HG02798 (cell line): ENCODE results near the gene CDH12.
"Not testable (repeated sequence)": the region's sequence is repeated elsewhere in the genome, so short reads cannot be mapped to it uniquely, and the experiment has no call there.

Source experiments
- ATAC-seq: cut with Tn5 transposase; IDR thresholded peaks from one replicate; pipeline ENCODE4 v1.9.1; 2021; ENCODE audit warnings: mild to moderate bottlenecking; ENCODE audit not compliant: unreplicated experiment, poor library complexity

CDH12 gene

GRCh38 chr5:22079002-22079401 lies 774.1 kb downstream of the CDH12 start:
- ATAC-seq: no peak

- ATAC-seq: no peak
These were observed 776.6 kb downstream of the CDH12 start for GRCh38 chr5:22076586-22076985.

GRCh38 chr5:22070186-22070728 lies 782.9 kb downstream of the CDH12 start:
- ATAC-seq: no peak

DNA sequence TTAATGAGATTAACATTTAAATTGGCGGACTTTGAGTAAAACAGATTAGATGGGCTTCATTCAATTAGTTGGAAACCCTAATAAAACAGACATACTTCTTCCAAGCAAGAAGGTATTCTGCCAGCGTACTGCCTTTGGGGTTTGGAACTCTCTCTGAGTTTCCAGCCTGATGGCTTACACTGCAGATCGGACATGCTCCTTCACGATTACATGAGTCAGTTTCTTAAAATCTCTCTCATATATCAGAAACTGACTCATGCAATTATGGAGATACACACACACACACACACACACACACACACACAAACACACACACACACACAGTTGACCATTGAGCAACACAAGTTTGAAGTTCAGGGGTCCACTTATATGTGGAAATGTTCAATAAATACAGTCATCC lies 789.4 kb downstream of the CDH12 start:
- ATAC-seq: no peak

GRCh38 chr5:22058620-22059019 lies 794.5 kb downstream of the CDH12 start:
- ATAC-seq: no peak

GRCh38 chr5:22057012-22057411 lies 796.1 kb downstream of the CDH12 start:
- no peak for ATAC-seq

GRCh38 chr5:22056601-22057000 lies 796.5 kb downstream of the CDH12 start:
- ATAC-seq: no peak

GRCh38 chr5:22053195-22053594 lies 799.9 kb downstream of the CDH12 start:
- no peak for ATAC-seq

DNA sequence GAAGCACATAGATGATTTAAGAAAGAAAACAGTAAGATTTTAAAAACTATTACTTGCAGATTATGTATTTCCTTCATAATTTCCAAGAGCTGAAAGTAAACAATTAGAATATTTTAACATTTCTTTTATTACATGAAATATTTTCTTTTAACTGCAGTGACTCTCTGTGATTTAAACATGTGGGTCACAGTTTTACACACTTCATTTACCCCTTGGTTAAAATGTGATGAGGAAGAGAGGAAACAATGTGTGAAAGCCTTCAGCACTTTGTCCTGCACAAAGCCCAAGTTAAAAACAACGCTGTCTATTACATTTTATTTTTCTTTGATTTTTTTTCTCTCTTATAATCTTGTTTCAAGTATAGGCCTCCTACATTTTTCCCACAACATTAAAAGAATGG lies 801.3 kb downstream of the CDH12 start:
- no peak for ATAC-seq

DNA sequence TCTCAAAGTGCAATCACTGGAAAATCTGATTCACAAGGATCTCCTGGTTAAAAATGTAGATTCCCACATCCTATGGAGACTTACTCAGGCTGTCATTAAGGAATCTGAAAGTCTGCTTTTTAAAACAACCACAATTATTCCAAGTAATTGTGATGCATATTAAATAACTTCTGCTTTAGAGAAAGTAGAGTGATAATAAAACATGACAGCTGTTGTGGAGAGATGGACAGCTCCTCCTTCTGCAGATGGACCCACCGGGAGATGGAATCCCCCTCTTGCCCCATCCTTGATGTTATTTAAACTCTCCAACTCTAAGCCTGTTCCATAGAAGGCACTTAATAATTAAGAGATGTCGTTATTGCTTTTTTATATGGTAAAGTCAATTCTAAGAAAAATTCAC lies 802.2 kb downstream of the CDH12 start:
- ATAC-seq: no peak

DNA sequence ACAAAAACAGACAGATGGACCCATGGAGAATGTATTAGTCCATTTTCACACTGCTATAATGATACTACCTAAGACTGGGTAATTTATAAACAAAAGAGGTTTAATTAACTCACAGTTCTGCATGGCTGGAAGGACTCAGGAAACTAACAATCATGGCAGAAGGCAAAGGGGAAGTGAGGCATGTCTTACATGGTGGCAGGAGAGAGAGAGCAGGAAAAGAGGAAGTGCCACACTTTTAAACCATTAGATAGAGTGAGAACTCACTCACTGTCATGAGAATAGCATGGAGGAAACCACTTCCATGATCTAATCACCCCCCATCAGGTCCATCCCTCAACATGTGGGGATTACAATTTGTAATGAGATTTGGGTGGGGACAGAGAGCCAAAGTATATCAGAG lies 808.9 kb downstream of the CDH12 start:
- no peak for ATAC-seq

DNA sequence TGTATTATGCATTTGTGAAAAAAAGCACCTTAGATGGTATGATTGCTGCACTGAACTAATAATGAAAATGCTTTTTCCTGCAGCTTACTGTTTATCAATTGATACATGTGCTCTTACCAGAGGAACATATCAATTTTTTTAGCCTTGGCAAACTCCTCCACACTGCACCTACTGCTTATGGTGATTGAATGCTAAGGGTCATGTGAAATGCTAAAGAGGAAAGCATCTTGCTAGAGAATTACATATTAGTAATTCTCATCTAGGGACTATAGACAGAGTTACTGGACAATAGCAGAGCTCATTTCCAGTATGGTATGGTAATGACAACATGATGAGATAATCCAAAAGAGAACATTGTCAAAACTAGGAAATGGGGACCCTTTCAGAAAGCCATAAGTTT lies 817.1 kb downstream of the CDH12 start:
- no peak for ATAC-seq

- ATAC-seq: no peak
These were observed 820.1 kb downstream of the CDH12 start for GRCh38 chr5:22033066-22033465.

- ATAC-seq: no peak
These were observed 829.4 kb downstream of the CDH12 start for GRCh38 chr5:22023784-22024183.

DNA sequence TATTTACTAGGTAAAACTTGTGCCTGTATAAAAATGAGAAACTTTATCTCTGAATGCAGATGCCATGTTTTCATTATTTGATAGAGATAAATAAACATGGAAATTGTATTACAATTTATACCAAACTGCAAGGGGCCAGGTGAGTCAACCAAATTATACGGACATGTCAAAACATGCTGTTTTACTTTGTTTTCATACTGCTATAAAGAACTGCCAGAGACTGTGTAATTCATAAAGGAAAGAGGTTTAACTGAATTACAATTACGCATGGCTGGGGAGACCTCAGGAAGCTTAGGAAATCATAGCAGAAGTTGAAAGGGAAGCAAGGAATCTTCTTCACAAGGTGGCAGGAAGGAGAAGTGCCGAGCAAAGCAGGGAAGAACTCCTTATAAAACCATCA lies 840.3 kb downstream of the CDH12 start:
- ATAC-seq: not testable (repeated sequence)

- not testable (repeated sequence) for ATAC-seq
These were observed 842.3 kb downstream of the CDH12 start for GRCh38 chr5:22010808-22011207.

DNA sequence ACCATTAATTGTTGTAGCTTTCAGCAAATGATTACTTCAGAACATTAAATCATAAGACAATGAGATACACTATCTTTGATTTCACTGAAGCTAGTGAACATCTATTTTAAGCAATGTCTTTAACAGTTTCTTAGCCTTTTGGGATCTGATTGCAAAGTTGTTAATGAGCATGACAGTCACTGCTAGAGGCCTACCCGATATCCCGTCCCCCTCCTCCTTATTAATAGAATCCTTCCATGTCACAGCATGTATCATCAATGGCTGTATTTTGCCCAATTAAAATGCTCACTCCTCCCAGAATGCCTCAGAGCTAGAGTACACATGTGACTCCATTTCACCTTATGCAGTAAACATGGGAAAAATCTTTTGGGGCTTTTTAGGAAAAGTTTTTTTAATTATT lies 852.0 kb downstream of the CDH12 start:
- ATAC-seq: not testable (repeated sequence)

- ATAC-seq: not testable (repeated sequence)
These were observed 867.3 kb downstream of the CDH12 start for GRCh38 chr5:21985799-21986198.

GRCh38 chr5:21951571-21951970 lies 901.6 kb downstream of the CDH12 start:
- not testable (repeated sequence) for ATAC-seq

DNA sequence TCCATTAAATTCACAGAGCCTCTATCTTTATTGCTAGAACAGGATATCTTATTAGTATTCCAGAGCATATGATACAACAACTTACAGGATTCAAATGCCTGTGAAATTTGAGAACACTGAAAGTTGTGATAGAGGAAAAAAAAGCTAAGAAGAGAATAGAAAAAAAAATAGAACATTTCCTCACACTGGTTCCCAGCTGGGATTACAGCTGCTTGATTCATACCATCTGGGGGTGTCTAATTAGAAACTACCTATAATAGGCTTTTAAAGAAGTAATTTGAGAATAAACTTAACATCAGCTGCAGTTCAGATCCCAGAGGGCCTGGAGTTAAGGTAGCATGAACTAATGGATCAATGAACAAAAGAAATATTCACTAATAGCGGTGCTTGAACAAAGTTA lies 922.0 kb downstream of the CDH12 start:
- no peak for ATAC-seq

- ATAC-seq: peak; percentile 94
These were observed 933.6 kb downstream of the CDH12 start for GRCh38 chr5:21919414-21920022.

GRCh38 chr5:21918451-21918850 lies 934.7 kb downstream of the CDH12 start:
- no peak for ATAC-seq
